ENCODE measurements around the gene SLC47A1. TPM values are rescaled to one million over a fixed set of nuclear protein-coding genes. Genes with fewer than 3 reads are reported as not detected.
"Not testable (repeated sequence)": the region's sequence is repeated elsewhere in the genome, so short reads cannot be mapped to it uniquely, and the experiment has no call there.

The SLC47A1 gene
- total RNA-seq, 2 donors from 2014 or later: 2.2 to 4.9 TPM

DNA sequence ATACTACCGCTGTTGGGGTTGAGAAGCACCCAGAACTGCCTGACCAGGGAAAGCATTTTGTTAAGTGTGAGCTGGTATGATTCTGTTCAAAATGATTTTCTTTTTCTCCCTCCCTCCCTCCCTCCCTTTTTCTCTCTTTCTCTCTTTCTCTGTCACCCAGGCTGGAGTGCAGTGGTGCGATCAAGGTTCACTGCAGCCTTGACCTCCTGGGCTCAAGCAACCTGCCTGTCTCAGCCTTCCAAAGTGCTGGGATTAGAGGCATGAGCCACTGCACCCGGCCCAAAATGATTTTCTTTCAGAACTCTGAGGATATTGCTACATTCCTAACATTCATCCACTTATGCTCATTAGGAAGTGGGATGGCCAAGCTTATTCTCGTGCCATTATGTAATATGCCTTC lies 41.3 kb downstream of the SLC47A1 start:
- TF ChIP-seq, protein P1, sequence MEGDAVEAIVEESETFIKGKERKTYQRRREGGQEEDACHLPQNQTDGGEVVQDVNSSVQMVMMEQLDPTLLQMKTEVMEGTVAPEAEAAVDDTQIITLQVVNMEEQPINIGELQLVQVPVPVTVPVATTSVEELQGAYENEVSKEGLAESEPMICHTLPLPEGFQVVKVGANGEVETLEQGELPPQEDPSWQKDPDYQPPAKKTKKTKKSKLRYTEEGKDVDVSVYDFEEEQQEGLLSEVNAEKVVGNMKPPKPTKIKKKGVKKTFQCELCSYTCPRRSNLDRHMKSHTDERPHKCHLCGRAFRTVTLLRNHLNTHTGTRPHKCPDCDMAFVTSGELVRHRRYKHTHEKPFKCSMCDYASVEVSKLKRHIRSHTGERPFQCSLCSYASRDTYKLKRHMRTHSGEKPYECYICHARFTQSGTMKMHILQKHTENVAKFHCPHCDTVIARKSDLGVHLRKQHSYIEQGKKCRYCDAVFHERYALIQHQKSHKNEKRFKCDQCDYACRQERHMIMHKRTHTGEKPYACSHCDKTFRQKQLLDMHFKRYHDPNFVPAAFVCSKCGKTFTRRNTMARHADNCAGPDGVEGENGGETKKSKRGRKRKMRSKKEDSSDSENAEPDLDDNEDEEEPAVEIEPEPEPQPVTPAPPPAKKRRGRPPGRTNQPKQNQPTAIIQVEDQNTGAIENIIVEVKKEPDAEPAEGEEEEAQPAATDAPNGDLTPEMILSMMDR (IDR thresholded peaks at IDR 0.05): no peak
- no peaks in the 10 kb centered on the region for H3K36me3 ChIP-seq
- no peak for DNase-seq (ENCODE audit: low spot score)

DNA sequence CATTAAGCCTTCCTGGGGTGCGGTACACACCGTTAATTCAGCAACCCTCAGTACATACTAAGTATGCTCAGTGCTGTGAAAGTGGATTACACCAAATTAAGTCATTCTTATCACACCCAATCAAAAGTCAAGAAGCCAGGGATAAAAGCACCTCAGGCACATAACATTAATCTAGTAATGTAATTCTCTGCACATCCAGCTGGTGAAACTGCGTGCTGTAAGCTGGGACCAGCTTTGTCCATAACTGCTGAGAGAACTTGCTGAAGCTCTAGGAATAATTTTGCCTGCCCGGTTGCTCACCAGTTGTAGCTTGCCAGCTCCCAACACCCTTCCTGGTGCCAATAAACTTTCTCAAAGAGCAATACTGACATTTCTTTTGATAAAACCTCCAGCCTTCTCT lies 44.9 kb downstream of the SLC47A1 start:
- H3K4me1 ChIP-seq: no peaks in the 10 kb centered on the region
- H3K36me3 ChIP-seq: no peaks in the 10 kb centered on the region
- no peak overlapping the region for H3K27ac ChIP-seq
- no peak overlapping the region for H3K4me3 ChIP-seq
- H3K27me3 ChIP-seq: peaks cover 0 to 4% of the 10 kb centered on the region in 2 donors
- H3K9me3 ChIP-seq: no peaks in the 10 kb centered on the region
- no peak for DNase-seq (ENCODE audit: low spot score)
- TF ChIP-seq, protein P1 (IDR thresholded peaks at IDR 0.05): no peak

More for the DNA sequence above, 41.3 kb downstream of the SLC47A1 start:
- Histone ChIP-seq H3K4me3 (no peak overlapping the region), H3K4me1 (no peaks in the 10 kb centered on the region), H3K27me3 (no peaks in the 10 kb centered on the region), H3K27ac (no peak overlapping the region), H3K9me3 (no peaks in the 10 kb centered on the region)

DNA sequence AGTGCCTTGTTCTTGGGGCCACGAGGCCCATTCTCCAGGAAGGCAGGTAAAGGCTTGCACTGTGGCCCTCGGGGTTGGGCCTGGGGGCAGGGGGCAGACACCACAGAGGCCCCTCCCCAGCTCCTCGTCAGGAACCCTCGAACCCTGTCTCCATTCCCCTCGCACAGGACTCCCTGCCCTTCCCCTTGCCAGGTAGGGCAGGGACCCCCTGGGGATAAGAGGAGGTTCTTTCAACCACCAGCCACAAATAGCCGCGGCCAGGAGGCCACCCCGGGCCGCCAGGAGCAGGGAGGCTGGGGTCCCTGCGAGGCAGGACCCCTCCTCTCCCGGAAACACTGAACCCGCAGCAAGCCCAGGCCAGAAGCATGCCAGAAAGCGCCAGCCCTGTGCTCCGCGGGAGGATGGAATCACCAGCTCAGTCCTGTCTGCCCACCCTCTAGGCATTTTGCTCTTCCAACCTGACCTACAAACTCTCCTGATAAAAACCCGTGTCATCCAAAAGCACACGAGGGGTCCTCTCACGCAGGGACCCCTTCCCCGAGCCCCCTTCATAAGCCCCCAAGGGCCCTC lies 45.6 kb downstream of the SLC47A1 start:
- Histone ChIP-seq H3K4me3 (peak overlapping the region; percentile 27 to 51), H3K27ac (no peak overlapping the region), H3K27me3 (peaks cover 0 to 4% of the 10 kb centered on the region in 2 donors), H3K36me3 (no peaks in the 10 kb centered on the region), H3K9me3 (no peaks in the 10 kb centered on the region), H3K4me1 (no peaks in the 10 kb centered on the region)
- TF ChIP-seq, protein P1 (IDR thresholded peaks at IDR 0.05): no peak
- DNase-seq (ENCODE audit: low spot score): no peak

DNA sequence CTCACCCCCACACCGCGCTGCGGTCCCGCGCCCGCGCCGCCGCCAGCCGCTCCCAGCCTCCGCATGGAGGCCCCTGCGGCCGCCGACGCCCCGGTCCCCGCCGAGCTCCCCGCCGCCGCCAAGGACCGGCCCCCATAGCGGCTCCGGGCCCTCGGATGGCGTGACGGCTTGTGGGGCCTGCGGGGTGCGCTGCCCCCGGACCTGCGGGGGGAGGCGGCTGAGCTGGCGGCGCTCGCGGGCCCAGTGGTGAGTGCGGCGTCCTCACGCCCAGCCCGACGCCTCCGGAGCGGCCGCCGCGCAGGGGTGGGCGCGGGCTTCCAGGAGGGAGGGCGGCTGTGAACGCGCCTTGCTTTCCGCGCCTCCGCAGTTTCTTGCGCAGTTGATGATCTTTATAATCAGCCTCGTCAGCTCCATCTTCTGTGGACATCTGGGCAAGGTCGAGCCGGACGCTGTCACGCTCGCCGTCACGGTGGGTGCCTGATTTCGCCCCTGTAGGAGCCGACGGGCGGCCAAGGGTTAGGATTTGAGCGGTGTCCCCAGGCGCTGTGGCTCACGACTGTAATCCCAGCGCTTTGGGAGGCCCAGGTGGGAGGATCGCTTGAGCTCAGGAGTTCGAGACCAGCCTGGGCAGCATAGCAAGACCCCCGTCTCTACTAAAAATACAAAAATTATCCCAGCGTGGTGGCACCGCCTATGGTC lies 46.4 kb downstream of the SLC47A1 start:
- no peak for DNase-seq (ENCODE audit: low spot score)
- Histone ChIP-seq H3K27me3 (peaks cover 0 to 4% of the 10 kb centered on the region in 2 donors), H3K9me3 (no peaks in the 10 kb centered on the region), H3K4me1 (no peaks in the 10 kb centered on the region), H3K4me3 (peak overlapping the region; percentile 27 to 51), H3K36me3 (no peaks in the 10 kb centered on the region), H3K27ac (no peak overlapping the region)
- TF ChIP-seq, protein P1 (IDR thresholded peaks at IDR 0.05): no peak

DNA sequence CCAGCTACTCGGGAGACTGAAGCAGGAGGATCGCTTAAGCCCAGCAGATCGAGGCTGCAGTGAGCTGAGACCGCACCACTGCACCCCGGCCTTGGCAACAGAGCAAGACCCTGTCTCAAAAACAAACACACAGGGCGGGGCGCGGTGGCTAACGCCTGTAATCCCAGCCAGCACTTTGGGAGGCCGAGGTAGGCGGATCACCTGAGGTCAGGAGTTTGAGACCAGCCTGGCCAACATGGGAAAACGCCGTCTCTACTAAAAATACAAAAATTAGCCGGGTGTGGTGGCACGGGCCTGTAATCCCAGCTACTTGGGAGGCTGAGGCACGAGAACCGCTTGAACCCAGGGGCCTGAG lies 46.9 kb downstream of the SLC47A1 start:
- not testable (repeated sequence) for H3K27ac ChIP-seq, H3K9me3 ChIP-seq
- peak overlapping the region in 1 of 2 donors; percentile 51 for H3K4me3 ChIP-seq

DNA sequence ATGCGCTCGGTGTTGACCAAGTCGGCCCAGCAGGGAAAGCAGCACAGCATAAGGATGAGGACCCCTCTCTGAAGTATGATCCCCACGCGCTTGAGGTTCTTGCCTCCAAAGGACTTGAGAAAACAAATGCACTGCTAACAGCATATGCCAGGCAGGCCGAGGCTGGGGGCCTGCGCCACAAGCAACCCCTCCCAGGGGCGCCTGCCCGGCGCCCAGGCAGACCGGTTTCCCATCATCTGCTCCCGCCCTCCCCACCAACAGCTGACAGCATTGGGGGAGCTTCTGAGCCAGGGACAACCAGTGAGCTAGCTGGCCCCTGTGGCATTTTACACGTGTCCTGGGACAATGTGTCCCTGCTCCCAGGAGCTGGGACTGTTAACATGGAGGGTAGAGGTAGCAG lies 48.5 kb downstream of the SLC47A1 start:
- not testable (repeated sequence) for H3K27me3 ChIP-seq; H3K27ac ChIP-seq; H3K4me3 ChIP-seq; DNase-seq (ENCODE audit: low spot score); H3K36me3 ChIP-seq; H3K4me1 ChIP-seq; H3K9me3 ChIP-seq

More for the DNA sequence above, 46.9 kb downstream of the SLC47A1 start:
- H3K36me3 ChIP-seq; H3K4me1 ChIP-seq; DNase-seq (ENCODE audit: low spot score); H3K27me3 ChIP-seq: not testable (repeated sequence)

DNA sequence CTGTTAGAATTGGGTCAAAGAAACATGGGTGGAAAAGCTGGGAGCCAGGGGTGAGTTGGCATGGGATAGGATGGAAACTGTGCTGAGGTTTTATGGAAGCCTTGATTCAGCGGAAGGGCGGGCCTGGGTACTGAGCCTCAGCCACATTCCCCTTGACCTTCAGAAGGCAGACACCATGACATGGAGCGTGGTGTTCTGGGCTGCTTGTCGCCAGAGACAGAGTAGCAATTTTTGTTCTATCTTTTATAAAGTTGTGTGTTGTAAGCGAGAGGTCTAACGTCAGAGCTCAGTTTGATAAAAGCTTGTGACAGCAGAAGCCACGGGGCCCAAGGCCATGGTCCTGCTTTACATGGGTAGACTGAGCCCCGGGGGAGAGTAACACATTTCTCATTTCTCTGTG lies 50.2 kb downstream of the SLC47A1 start:
- peaks cover 0 to 4% of the 10 kb centered on the region in 2 donors for H3K27me3 ChIP-seq
- H3K36me3 ChIP-seq: no peaks in the 10 kb centered on the region
- TF ChIP-seq, protein P1 (IDR thresholded peaks at IDR 0.05): no peak
- H3K9me3 ChIP-seq: no peaks in the 10 kb centered on the region
- no peak overlapping the region for H3K27ac ChIP-seq
- H3K4me3 ChIP-seq: no peak overlapping the region
- DNase-seq (ENCODE audit: low spot score): no peak
- no peaks in the 10 kb centered on the region for H3K4me1 ChIP-seq

Measured in right atrium auricular region (tissue), 2 donors.